Inflammatory macrophage (primary cell): ENCODE data around the gene CSNK1D.

Experiments
- DNase-seq, 2 donors: peaks; one replicate each; pipeline ENCODE4 v3.0.0-alpha.2; 2020 to 2022

Gene CSNK1D

DNA sequence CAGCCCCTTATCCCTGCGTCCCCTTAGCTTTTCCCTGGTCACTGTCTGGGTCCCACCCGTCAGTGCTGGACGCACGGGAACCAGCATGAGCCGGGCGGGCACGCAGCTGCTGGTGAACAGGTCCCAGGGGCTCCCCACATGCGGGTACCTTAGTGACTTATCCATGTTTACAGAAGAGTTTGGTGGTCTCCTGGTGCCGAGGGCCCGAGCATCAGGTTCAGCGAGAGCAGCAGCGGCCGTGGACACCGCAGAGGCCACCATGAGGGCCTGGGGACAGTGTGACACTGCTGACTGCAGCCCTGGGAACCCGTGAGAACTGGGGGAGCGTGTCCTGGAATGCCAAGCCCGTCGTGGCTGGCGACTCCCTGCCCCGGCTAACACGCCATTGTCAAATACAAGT lies 37.4 kb upstream of the CSNK1D start:
- DNase-seq, result no peak

DNA sequence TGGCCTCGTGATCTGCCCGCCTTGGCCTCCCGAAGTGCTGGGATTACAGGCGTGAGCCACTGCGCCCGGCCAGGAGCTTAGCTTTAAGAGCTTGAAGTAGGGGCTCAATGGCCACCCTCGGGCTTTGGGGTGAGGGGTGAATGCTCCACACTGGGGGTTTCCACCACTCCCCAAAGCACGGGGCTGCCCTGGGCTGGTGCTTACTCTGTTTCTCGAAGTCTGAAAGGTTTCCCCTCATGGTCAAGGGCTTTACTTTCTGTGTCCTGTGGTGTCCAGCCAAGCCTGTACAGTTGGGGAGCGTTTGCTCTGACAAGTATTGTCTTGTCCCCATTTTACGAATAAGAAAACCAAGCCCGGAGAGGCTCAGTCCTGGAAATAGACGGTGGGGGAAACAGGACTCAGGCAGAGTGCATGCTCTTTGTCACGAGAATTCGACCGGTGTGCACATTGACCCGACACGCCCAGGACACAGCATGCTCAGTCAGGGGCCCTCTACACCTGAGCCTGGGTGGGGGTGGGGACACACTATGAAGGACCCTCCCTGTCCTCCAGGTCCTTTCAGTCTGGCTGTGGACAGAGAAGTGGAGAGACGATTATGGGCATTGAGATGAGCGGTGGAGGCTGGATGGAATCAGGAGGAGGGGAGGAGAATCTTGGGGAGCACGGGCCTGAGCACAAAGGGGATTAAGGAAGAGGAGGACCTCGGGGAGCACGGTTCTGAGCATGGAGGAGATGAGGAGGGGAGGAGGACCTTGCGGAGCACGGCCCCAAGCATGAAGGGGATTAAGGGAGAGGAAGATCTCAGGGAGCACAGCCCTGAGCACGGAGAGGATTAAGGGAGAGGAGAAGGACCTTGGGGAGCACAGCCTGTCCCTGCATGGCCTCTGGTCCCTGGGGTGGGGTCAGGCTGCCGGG lies 36.4 kb upstream of the CSNK1D start:
- DNase-seq, result no peak

DNA sequence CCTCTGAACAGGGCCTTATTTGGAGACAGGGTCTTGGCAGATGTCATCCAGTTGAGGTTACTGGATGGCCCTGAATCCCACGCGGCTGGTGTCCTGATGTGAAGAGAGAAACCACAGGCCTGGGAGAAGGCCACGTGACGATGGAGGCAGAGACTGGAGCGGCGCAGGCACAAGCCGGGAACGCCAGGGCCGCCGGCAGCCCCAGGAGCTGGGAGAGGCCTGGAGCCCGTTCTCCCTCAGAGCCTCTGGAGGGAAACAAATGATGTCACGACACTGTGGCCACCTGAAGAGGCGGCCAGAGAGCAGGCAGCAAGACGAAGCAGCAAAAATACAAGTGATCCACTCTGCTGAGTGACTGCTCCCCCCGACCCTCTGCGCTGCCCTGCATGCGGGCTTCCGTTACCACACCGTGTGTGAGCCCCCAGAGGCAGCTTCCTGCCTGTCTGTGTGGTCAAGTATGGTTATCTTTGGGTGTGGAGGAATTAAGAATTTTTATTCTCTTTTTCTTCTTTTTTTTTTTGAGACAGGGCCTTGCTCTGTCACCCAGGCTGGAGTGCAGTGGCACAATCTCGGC lies 32.3 kb upstream of the CSNK1D start:
- no peak for DNase-seq

DNA sequence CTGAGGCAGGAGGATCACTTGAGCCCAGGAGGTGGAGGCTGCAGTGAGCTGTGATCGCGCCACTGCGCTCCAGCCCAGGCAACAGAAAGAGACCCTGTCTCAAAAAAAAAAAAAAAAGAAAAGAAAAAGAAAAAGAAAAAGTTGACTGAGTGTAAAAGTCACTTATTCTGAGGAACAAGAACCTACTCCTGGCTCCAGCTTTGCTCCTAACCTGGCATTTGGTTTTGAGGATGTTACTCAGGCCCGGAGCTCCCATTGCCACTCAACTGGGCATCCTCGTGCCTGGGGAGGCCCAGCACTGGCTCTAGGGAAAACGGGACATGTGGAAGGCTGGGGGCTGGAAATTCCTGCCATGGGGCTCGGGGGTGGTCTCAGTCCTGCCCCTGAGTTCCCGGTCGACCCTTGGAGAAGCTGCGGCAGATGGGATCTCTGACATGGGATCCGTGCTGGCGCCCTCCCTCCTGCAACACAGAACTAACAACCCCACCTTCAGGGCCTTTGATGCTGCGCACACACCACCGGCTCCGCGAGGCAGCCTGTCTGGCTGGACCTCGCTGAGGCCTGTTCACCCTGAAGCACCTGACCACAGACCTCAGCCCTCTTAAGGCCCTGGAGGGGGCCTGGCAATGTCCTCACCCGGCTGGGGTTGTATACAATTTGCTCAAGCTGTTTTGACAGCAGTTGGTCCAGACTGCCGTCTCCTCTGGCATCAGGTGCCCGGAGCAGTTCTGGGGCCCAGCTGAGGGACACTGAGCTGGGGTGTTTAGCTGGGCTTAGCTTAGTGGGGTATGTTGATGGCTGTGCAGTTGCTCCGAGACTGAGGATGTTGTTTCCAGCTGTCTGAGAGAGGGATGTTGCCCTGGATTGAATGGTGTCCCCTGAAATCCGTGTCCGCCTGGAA lies 31.6 kb upstream of the CSNK1D start:
- DNase-seq, result no peak

DNA sequence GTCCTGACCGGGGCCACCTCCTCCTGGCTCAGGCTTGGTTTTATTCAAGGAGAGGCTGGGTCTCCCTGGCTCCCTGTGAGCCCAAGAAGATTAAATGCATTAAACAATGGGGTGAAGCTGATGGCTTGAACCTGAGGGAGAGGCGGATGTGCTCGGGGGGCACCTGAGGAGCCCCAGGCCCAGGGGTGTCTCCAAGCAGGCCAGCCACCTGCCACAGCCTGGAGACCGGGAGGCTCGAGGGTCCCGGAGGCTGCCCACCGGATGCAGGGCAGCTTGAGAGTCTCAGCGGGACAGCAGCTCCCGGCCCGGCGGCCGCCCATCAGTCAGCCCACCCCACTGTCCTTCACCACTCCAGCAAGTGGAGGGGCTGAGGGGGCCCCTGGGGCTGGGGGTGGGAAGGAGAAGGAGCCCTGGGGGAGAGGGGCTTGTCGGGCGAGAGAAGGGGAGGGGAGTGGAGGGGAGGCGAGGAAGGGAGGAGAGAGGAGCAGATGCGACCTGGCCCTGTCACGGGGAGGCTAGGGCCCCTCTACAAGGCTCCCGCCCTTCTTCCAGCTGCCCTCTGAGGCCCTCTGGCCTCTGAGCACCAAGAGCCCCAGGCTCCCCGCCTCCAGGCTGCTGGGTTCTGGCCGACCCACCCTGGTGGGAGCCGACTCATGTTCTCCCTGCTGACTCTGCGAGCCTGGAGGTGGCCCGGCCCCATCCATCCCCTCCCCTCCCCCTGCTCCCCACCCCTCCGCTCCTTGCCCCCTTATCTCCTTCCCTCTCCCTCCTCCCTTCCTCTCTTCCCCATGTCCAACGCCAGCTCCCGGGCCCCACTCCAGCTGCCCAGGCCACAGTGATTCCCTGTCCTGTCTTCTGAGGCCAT lies 30.7 kb upstream of the CSNK1D start:
- DNase-seq, result no peak

DNA sequence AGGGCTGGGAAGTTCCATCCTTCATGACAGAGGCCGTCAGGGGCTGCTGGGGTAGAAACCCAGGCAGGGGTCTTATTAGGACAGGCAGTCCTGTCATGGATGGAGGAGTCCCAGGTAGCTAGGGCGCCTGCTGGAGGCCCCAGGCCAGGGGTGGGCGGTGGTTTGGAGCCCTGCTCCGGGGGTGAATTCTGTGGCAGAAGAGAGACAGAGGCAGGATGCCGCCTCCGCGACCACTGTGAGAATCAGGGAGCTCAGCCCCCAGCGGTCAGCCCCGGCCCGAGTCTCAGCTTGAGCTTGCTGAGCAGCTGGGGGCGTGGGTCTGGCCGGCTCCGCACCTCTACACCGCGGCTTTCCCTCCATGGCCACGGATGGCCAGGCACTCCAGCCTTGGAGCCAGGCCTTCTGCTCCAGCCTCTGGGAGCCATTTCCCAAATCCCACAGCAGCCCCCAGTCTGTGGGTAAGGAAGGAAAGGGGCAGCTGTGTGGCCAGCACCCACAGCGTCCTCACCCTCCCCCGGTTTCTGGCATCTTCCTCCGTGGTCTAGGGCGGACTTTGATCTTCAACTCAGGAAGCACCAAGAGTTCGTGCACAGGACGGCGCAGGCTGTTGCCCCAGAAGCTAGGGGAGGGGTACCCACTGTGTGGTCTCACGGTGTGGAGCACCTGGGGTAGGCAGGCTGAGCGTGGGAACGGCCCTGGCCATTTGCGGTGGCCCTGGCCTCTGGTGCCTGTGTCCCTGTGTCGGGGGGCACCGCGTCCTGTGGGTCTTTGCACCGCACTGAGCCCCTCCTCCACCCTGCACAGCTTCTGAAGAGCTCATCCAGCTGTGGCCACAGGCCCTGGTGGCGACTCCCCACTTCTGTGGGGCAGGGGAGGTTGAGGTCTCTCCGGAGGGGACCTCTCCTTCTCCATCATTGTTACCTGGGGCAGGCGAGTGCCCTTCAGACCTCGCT lies 29.8 kb upstream of the CSNK1D start:
- no peak for DNase-seq

DNA sequence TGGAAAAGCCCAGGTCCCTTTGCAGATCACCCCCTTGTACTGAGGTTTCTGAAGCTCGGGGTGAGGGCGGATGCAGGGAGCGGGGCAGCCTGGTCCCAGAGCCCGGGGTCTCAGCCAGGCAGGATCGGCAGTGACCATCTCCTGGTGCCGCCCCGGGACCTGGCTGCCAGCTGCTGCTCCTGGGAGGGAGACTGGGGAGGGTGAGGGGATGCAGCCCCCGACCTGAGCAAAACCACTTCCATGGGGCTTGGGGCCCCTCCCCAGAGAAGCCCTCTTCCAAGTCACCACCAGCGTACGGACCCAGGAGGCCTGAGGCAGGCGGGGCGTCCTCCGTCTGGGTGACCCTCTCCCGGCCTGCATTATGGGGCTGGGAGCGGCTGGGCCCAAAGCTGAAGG lies 29.1 kb upstream of the CSNK1D start:
- DNase-seq, result no peak

DNA sequence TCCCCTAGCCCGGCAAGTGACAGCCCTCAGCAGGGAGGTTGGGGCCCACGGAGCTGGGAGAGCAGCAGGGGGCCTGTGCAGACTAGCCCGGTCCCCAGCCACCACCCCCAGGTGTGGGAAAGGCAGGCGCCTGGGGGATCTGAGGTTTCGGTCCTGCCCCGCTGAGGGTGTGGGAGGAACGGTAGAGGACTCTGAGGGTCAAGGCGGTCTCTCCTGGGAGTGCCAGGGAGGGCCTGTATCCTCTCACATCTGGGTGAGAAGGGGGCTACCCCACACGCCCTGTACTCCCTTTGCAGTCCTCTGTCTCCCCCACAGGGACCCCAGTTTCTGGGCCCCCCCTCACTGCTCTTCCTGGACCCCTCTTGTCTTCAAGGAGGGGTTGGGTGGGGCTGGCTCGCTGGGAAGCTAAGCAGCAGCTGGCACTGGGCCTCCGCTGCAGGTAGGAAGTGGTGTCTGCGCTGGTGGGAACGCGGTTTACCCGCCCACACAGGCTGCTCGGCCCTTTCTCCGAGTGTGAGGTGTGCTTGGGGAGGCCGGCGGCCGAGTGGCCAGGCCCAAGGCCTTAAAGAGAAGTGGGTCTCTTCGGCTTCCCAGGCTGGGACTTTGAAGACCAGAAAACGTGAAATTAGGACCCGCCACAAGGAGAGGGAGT lies 28.5 kb upstream of the CSNK1D start:
- DNase-seq, result peak in 1 of 2 donors; percentile 26

DNA sequence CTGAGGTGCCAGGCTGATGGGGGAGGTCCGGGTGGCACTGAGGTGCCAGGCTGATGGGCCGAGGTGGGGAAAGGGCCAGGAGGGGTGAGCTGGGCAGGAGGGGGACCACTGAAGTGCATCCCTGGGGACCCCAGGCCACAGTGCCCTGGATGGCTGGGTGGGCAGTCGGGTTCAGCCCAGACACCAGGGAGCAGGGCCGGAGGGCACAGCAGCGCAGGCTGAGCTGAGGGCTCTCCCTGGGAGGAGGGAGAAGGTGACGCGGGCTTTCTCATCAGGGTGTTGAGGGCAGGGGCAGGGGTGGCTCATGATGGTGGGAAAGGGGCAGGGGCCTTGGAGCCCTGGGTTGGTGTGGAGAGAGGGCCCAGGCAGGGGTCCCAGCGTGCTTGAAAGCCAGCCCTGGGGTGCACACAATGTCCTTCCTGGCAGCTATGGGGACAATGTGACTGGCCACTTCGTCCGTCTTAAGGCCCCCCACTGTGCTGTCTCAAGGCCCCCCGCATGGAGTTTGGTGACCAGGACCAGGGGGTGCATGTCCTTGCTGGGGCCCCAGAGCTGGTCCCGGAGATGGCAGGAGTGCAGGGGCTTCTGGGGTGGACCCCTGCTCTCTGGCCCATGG lies 27.9 kb upstream of the CSNK1D start:
- no peak for DNase-seq

DNA sequence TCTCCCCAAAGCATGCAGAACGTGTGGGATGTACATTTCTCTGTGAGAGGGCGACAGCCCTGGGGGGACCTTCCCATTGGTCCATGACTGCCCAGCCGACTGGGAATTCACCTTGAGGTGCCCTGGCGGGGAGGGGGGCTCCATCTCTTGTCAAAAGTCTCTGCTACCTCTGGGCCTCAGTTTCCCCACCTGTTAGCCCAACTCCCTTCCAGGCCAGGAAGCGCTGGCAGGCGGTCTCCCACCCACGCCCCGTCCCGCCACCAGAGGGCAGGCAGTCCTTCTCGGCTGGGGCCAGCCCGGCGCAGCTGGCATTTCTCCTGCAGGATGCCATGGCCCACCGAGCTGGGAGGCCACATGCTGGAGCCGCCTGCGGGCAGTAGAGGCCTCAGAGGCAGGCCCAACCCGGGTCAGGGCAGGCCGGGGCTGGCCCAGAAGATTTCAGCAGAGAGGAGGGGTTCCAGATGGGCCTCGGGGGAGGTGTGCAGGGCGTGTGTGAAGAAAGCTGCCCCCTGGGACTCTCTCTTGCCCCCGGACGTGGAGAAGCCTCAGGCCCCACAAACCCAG lies 27.3 kb upstream of the CSNK1D start:
- DNase-seq, result peak; percentile 37 to 53

DNA sequence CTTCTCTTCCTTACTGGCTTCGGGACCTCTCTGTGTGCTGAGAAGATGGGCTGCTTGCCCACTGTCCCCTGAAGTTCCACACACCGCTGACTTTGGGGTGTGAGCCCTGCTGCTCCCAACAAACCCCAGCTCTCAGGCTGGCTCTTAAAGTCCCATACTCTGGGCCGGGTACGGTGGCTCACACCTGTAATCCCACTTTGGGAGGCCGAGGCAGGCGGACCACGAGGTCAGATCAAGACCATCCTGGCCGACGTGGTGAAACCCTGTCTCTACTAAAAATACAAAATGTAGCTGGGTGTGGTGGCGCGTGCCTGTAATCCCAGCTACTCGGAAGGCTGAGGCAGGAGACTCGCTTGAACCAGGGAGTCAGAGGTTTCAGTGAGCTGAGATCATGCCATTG lies 26.7 kb upstream of the CSNK1D start:
- no peak for DNase-seq

DNA sequence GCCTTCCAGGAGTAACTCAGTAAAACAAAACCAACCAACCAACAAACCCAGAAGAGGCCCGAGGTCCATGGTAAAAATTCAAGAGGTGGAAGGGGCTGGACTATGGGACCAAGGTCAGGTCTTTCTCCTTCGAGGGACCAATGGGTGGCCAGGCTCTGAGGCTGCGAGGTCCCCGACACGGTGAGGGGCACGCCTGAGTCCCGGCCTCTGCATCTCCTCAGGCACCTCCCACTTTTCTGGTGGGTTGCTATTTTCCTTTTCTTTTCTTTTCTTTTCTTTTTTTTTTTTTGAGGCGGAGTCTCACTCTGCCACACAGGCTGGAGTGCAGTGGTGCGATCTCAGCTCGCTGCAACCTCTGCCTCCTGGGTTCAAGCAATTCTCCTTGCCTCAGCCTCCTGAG lies 26.0 kb upstream of the CSNK1D start:
- no peak for DNase-seq

DNA sequence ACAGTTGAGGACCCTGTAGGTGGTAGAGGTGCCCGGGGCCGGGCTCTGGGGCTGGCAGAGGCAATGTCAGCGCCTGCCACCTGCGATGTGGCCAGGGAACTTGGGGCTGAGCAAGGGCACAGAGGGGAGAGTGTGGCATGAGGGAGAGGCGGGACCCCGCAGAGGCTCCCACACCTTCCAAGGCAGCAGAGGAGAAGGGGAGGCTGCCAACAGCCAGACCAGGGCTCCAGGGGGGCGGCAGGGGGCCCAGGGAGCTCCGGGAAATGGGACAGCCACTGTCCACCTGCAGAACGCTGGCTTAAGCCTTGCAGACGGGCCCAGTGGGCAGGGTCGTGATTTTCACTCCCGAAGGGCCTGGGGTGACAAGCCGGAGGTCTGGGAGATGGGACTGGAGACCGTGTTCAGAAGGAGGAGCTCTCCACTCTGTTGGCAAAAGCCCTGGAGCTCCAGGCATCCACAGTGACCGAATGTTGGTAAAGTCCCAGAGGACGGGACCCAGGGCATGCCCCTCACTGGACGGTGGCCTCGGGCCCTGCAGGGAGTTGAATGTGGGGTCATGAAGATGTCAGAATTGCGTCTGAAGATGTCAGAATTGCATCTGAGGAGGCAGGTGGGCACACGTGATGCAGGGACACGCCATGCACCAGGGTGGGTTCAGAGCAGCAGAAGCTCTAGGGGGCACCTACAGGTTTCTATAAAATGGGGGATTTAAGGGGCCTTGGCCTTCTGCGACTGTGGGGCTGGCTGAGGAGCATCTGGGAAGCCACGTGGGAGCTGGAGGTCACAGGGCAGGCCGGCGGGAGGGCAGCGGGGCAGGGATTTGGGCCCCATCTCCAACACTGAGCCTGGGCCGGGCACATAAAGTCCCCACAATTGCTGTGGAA lies 25.3 kb upstream of the CSNK1D start:
- DNase-seq, result no peak

DNA sequence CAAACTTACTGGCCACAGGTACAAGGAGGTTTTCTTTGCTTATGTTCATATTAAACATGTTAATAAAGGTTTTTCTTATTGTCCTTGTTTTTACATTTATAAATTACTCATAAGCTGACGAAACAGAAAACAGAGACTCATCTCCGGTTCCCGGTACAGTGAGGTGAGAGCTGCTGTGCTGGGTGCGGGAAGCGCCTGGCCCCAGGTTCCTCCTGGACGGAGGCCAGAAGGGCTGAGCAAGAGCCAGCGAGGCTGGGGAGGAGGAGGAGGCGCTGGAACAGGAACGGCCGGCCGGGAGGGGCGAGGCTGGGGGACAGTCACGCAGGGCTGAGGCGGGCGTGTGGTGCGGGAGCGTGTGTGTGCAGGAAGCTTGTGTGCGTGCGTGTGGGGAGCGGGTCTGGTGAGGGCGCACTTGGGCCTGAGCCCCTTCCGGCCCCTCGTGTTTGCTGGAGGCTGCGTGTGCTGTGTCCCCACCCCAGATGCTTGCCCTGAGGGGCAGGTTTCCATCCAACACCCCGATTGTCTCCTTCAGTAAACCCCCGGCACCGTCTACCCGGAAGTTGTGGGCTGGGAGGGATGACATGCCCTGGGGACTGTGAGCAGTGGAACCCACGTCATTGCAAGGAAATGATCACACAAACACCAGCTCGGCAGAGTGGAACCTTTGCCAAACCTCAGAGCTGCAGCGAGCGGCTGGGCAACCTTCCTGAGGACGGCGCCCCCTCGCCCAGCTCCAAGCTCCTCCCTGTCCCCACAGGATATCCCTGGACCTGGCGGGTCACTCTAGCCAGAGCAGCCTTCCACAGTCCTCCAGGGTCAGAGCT lies 24.4 kb upstream of the CSNK1D start:
- DNase-seq, result peak; percentile 79 to 91

DNA sequence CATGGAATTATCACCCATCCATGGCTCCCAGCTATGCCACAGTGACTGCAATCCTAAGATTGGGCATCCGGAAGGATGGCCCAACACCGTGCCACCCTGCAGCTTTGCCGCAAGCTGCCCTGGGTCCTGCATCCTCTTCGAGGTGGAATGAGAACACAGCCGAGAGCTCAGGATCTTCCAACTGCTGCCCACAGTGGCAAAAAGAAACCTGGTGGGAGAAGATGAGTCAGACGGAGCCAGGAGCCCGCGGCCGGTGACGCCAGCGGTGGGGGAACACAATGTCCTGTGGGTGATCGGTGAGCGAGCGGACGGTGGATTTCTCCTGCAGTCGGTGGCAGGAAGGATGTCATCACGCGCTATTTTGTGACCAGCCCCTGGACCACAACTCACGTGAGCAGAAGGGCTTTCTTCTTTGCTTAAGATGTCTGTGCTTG lies 23.8 kb upstream of the CSNK1D start:
- DNase-seq, result peak; percentile 61 to 85

DNA sequence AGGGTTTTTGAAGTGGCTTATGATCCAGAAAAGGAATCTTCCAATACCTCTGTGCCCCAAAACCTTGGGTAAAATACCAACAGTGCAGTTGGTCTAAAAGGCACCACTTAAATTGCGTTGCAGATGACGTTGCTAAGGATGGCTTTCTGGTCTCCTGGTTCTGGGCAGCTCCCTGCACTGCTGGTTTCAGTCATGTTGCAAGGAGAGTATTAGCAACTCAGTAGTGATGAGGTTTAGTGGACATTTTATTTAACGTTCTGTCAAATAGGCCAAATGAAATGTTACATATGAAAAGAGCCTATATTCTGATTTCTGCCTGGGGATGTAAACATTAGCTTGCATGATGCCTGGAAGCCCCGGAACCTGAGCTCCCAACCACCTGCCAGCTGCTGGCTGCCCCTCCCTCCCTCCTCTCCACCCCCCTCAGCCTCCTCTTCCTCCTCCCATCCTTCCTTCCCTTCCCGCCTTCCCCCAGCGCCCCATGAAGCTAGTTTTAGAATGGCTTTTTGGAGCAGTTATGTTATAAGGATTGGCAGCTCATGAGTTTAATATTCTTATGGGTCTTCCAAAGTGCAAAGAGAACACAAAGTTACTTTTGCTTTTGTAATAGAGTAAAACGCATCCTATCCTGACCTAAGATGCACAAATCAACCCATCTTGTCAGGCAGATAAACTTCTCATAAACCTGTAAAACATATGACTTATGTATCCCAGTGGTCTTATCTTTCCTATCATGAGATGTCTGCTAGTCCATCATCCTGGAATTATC lies 23.2 kb upstream of the CSNK1D start:
- DNase-seq, result no peak

DNA sequence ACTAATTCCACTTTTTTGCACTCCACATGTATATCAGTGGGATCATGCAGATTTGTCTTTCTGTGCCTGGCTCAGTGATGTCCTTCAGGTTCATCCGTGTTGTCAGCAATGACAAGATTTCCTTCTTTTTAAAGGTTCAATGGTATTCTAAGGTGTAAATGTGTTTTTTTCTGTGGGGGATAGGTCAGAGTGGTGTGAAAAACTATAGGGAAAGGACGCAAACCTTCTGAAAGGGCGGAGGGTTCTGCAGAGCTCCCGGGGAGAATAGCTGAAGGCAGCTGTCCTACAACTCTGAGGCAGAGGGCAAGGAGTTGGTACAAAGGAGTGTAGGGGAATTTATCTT lies 21.9 kb upstream of the CSNK1D start:
- no peak for DNase-seq
